Nephron progenitor cell (in vitro differentiated cells): ENCODE data around the gene EEF2KMT.
A peak's percentile ranks its signal among the peaks of the same experiment; 100 is the strongest.

ENCODE experiments used
- DNase-seq: peaks from one replicate; pipeline ENCODE4 v3.0.0; 2021
- H3K27ac Mint-ChIP-seq: 2 replicates; pipeline ENCODE4 v1.8.0; 2021; ENCODE audit warnings: mild to moderate bottlenecking, moderate library complexity, mixed read lengths
- H3K27me3 Mint-ChIP-seq: 2 replicates; pipeline ENCODE4 v1.8.0; 2021; ENCODE audit warnings: mild to moderate bottlenecking, low read depth, mixed read lengths; ENCODE audit not compliant: poor library complexity
- H3K36me3 Mint-ChIP-seq: 2 replicates; pipeline ENCODE4 v1.8.0; 2021; ENCODE audit warnings: low read depth, mixed read lengths
- H3K4me1 Mint-ChIP-seq: 2 replicates; pipeline ENCODE4 v1.8.0; 2021; ENCODE audit warnings: mixed read lengths
- H3K4me3 Mint-ChIP-seq: 2 replicates; pipeline ENCODE4 v1.8.0; 2021; ENCODE audit warnings: mild to moderate bottlenecking, moderate library complexity, mixed read lengths
- H3K9me3 Mint-ChIP-seq: 2 replicates; pipeline ENCODE4 v1.8.0; 2021; ENCODE audit warnings: mild to moderate bottlenecking, moderate library complexity, mixed read lengths
- CTCF ChIP-seq: fragments of 200-600 bp; sonication (generic); IDR thresholded peaks from 2 replicates; pipeline ENCODE4 v1.5.0; 2021; ENCODE audit warnings: antibody characterized with exemption

The EEF2KMT gene

GRCh38 chr16:5071341-5071680 is 26.3 kb downstream of the EEF2KMT start:
- Mint-ChIP-seq H3K9me3 (peaks cover 3% of the 10 kb centered on the region), H3K27me3 (peaks cover 6% of the 10 kb centered on the region), H3K27ac (peak overlapping the region; percentile 89), H3K4me3 (peak overlapping the region; percentile 94), H3K4me1 (peaks cover 15% of the 10 kb centered on the region), H3K36me3 (peaks cover 12% of the 10 kb centered on the region)
- no peak for DNase-seq
- TF ChIP-seq CTCF, result no peak

- no peak overlapping the region for H3K4me3 Mint-ChIP-seq
- no peak for TF ChIP-seq CTCF
- H3K27me3 Mint-ChIP-seq, result peaks cover 6% of the 10 kb centered on the region
- peaks cover 3% of the 10 kb centered on the region for H3K9me3 Mint-ChIP-seq
- DNase-seq, result no peak
- peaks cover 15% of the 10 kb centered on the region for H3K4me1 Mint-ChIP-seq
- no peak overlapping the region for H3K27ac Mint-ChIP-seq
- H3K36me3 Mint-ChIP-seq, result peaks cover 12% of the 10 kb centered on the region
Measured at GRCh38 chr16:5070431-5071186, 27.0 kb downstream of the EEF2KMT start.

GRCh38 chr16:5069854-5070253 is 27.7 kb downstream of the EEF2KMT start:
- Mint-ChIP-seq H3K36me3 (peaks cover 5% of the 10 kb centered on the region), H3K9me3 (peaks cover 3% of the 10 kb centered on the region), H3K27ac (no peak overlapping the region), H3K27me3 (peaks cover 6% of the 10 kb centered on the region), H3K4me3 (no peak overlapping the region), H3K4me1 (peaks cover 22% of the 10 kb centered on the region)
- DNase-seq, result no peak
- TF ChIP-seq CTCF, result no peak

- TF ChIP-seq CTCF, result no peak
- no peak for DNase-seq
- peaks cover 6% of the 10 kb centered on the region for H3K27me3 Mint-ChIP-seq
- peaks cover 3% of the 10 kb centered on the region for H3K9me3 Mint-ChIP-seq
- no peak overlapping the region for H3K27ac Mint-ChIP-seq
- no peak overlapping the region for H3K4me3 Mint-ChIP-seq
- H3K4me1 Mint-ChIP-seq, result peaks cover 26% of the 10 kb centered on the region
- no peaks in the 10 kb centered on the region for H3K36me3 Mint-ChIP-seq
Measured at GRCh38 chr16:5069048-5069447, 28.5 kb downstream of the EEF2KMT start.

- H3K4me3 Mint-ChIP-seq, result no peak overlapping the region
- peaks cover 3% of the 10 kb centered on the region for H3K9me3 Mint-ChIP-seq
- DNase-seq, result no peak
- peaks cover 24% of the 10 kb centered on the region for H3K4me1 Mint-ChIP-seq
- peaks cover 9% of the 10 kb centered on the region for H3K27me3 Mint-ChIP-seq
- H3K36me3 Mint-ChIP-seq, result no peaks in the 10 kb centered on the region
- H3K27ac Mint-ChIP-seq, result no peak overlapping the region
- no peak for TF ChIP-seq CTCF
Measured at GRCh38 chr16:5066511-5066910, 31.1 kb downstream of the EEF2KMT start.

GRCh38 chr16:5065813-5066212 is 31.8 kb downstream of the EEF2KMT start, which contains the start of gene C16orf89:
TSS of gene C16orf89 (minus strand) at chr16:5065956. CDS start at chr16:5065908, 48 bp downstream.
- H3K9me3 Mint-ChIP-seq, result no peaks in the 10 kb centered on the region

More at GRCh38 chr16:5065813-5066212, 31.8 kb downstream of the EEF2KMT start, which contains the start of gene C16orf89:
- H3K27ac Mint-ChIP-seq, result no peak within 1 kb of the TSS
- no peak for TF ChIP-seq CTCF
- H3K4me1 Mint-ChIP-seq, result peaks cover 26% of the 10 kb centered on the region
- no peaks in the 10 kb centered on the region for H3K36me3 Mint-ChIP-seq
- H3K4me3 Mint-ChIP-seq, result no peak within 1 kb of the TSS
- DNase-seq, result no peak
- H3K27me3 Mint-ChIP-seq, result peaks cover 9% of the 10 kb centered on the region
